Measurements from ENCODE around the gene PBX3.

The PBX3 gene

GRCh38 chr9:125963932-125964331 lies 216.8 kb downstream of the PBX3 start:
- Histone ChIP-seq H3K36me3 (ENCODE audit: control insufficient read depth, insufficient read depth, low read length) (no peaks in the 10 kb centered on the region), H3K9ac (no peak overlapping the region)

GRCh38 chr9:125964702-125965225 lies 217.6 kb downstream of the PBX3 start:
- Histone ChIP-seq H3K4me3 (ENCODE audit: low read depth, low read length) (no peak overlapping the region), H3K79me2 (no peaks in the 10 kb centered on the region), H3K4me2 (ENCODE audit: low read length) (no peak overlapping the region), H3K36me3 (ENCODE audit: control insufficient read depth, insufficient read depth, low read length) (no peaks in the 10 kb centered on the region), H3K9me3 (ENCODE audit: control insufficient read depth, low read length) (no peaks in the 10 kb centered on the region), H3K4me1 (peaks cover 16% of the 10 kb centered on the region), H3K27ac (peak overlapping the region; percentile 60), H2AFZ (no peak overlapping the region), H3K27me3 (ENCODE audit: control insufficient read depth, insufficient read depth, low read length) (no peaks in the 10 kb centered on the region), H3K9ac (no peak overlapping the region)
- no peak for TF ChIP-seq CTCF (IDR thresholded peaks at IDR 0.05)

More at GRCh38 chr9:125963932-125964331, 216.8 kb downstream of the PBX3 start:
- no peak for TF ChIP-seq CTCF (IDR thresholded peaks at IDR 0.05)
- no peak overlapping the region for H3K4me3 ChIP-seq (ENCODE audit: low read depth, low read length)
- no peak overlapping the region for H3K4me2 ChIP-seq (ENCODE audit: low read length)
- H3K9me3 ChIP-seq (ENCODE audit: control insufficient read depth, low read length): no peaks in the 10 kb centered on the region
- no peak overlapping the region for H2AFZ ChIP-seq
- peaks cover 16% of the 10 kb centered on the region for H3K4me1 ChIP-seq
- H3K27ac ChIP-seq: peak overlapping the region; percentile 60
- H3K27me3 ChIP-seq (ENCODE audit: control insufficient read depth, insufficient read depth, low read length): no peaks in the 10 kb centered on the region
- H3K79me2 ChIP-seq: no peaks in the 10 kb centered on the region

- Histone ChIP-seq H3K27me3 (ENCODE audit: control insufficient read depth, insufficient read depth, low read length) (no peaks in the 10 kb centered on the region), H3K79me2 (no peaks in the 10 kb centered on the region), H3K4me1 (peaks cover 16% of the 10 kb centered on the region), H3K36me3 (ENCODE audit: control insufficient read depth, insufficient read depth, low read length) (no peaks in the 10 kb centered on the region), H3K9me3 (ENCODE audit: control insufficient read depth, low read length) (no peaks in the 10 kb centered on the region), H3K9ac (no peak overlapping the region), H3K27ac (peak overlapping the region; percentile 60), H2AFZ (no peak overlapping the region), H3K4me2 (ENCODE audit: low read length) (no peak overlapping the region), H3K4me3 (ENCODE audit: low read depth, low read length) (no peak overlapping the region)
- TF ChIP-seq CTCF (IDR thresholded peaks at IDR 0.05): no peak
Observed at GRCh38 chr9:125965477-125965876, 218.3 kb downstream of the PBX3 start.

- no peak overlapping the region for H2AFZ ChIP-seq
- H3K4me3 ChIP-seq (ENCODE audit: low read depth, low read length): no peak overlapping the region
- TF ChIP-seq CTCF (IDR thresholded peaks at IDR 0.05): no peak
- no peaks in the 10 kb centered on the region for H3K9me3 ChIP-seq (ENCODE audit: control insufficient read depth, low read length)
- no peaks in the 10 kb centered on the region for H3K79me2 ChIP-seq
- peaks cover 16% of the 10 kb centered on the region for H3K4me1 ChIP-seq
- H3K27me3 ChIP-seq (ENCODE audit: control insufficient read depth, insufficient read depth, low read length): no peaks in the 10 kb centered on the region
- no peak overlapping the region for H3K27ac ChIP-seq
- H3K4me2 ChIP-seq (ENCODE audit: low read length): no peak overlapping the region
- no peak overlapping the region for H3K9ac ChIP-seq
- no peaks in the 10 kb centered on the region for H3K36me3 ChIP-seq (ENCODE audit: control insufficient read depth, insufficient read depth, low read length)
Observed at GRCh38 chr9:125966466-125966865, 219.3 kb downstream of the PBX3 start.

- TF ChIP-seq CTCF (IDR thresholded peaks at IDR 0.05): no peak
- Histone ChIP-seq H3K27me3 (ENCODE audit: control insufficient read depth, insufficient read depth, low read length) (no peaks in the 10 kb centered on the region), H3K4me2 (ENCODE audit: low read length) (no peak overlapping the region), H3K9ac (no peak overlapping the region), H3K27ac (no peak overlapping the region), H3K36me3 (ENCODE audit: control insufficient read depth, insufficient read depth, low read length) (no peaks in the 10 kb centered on the region), H3K4me1 (peaks cover 13% of the 10 kb centered on the region), H3K4me3 (ENCODE audit: low read depth, low read length) (no peak overlapping the region), H2AFZ (no peak overlapping the region), H3K9me3 (ENCODE audit: control insufficient read depth, low read length) (no peaks in the 10 kb centered on the region), H3K79me2 (no peaks in the 10 kb centered on the region)
Observed at GRCh38 chr9:125966959-125967711, 220.0 kb downstream of the PBX3 start.

All from parathyroid adenoma (tissue), 2 donors.